NCI-H446 (cell line): Measurements from ENCODE around the gene C9orf85.
A peak's percentile ranks its signal among the peaks of the same experiment; 100 is the strongest.

Experiments
- DNase-seq, 2 experiments: peaks; one replicate each; lab custom pipeline; 2025; lab: John Stamatoyannopoulos, UW

C9orf85 gene

GRCh38 chr9:71904076-71904475 lies 7.4 kb upstream of the C9orf85 start:
- DNase-seq = no peak

GRCh38 chr9:71908825-71909224 lies 2.6 kb upstream of the C9orf85 start:
- DNase-seq = no peak

- peak; percentile 1 to 16 for DNase-seq
Observed at GRCh38 chr9:71909887-71910649, 1.4 kb upstream of the C9orf85 start.

GRCh38 chr9:71910650-71911060 lies 784 bp upstream of the C9orf85 start:
- no peak for DNase-seq

- DNase-seq = no peak
Observed at GRCh38 chr9:71911908-71912335, 483 bp downstream of the C9orf85 start.

- no peak for DNase-seq
Observed at GRCh38 chr9:71915495-71915894, 4.1 kb downstream of the C9orf85 start.

- DNase-seq = no peak
Observed at GRCh38 chr9:71916834-71917534, 5.5 kb downstream of the C9orf85 start.

GRCh38 chr9:71918419-71918818 lies 7.0 kb downstream of the C9orf85 start:
- no peak for DNase-seq

- no peak for DNase-seq
Observed at GRCh38 chr9:71920456-71921189, 9.2 kb downstream of the C9orf85 start.

- no peak for DNase-seq
Observed at GRCh38 chr9:71921190-71921814, 9.9 kb downstream of the C9orf85 start.

GRCh38 chr9:71924576-71924975 lies 13.1 kb downstream of the C9orf85 start:
- DNase-seq = no peak

- no peak for DNase-seq
Observed at GRCh38 chr9:71925834-71926233, 14.4 kb downstream of the C9orf85 start.

GRCh38 chr9:71928376-71928775 lies 16.9 kb downstream of the C9orf85 start:
- no peak for DNase-seq

- DNase-seq = no peak
Observed at GRCh38 chr9:71928806-71929205, 17.4 kb downstream of the C9orf85 start.

- DNase-seq = no peak
Observed at GRCh38 chr9:71929223-71929622, 17.8 kb downstream of the C9orf85 start.

- DNase-seq = no peak
Observed at GRCh38 chr9:71929791-71930440, 18.5 kb downstream of the C9orf85 start.

GRCh38 chr9:71931166-71931565 lies 19.7 kb downstream of the C9orf85 start:
- no peak for DNase-seq

- DNase-seq = no peak
Observed at GRCh38 chr9:71936066-71936465, 24.6 kb downstream of the C9orf85 start.

- no peak for DNase-seq
Observed at GRCh38 chr9:71937070-71937625, 25.7 kb downstream of the C9orf85 start.

GRCh38 chr9:71937898-71938297 lies 26.5 kb downstream of the C9orf85 start:
- no peak for DNase-seq

- no peak for DNase-seq
Observed at GRCh38 chr9:71941060-71941568, 29.7 kb downstream of the C9orf85 start.
